Skeletal muscle cell (primary cell): ENCODE measurements around the gene GLTP.

Source experiments
- DNase-seq: peaks from one replicate; pipeline ENCODE4 v3.0.0-alpha.2; 2010; ENCODE audit warnings: low read depth
- H3K4me3 ChIP-seq: 2 replicates; pipeline ENCODE4 v1.5.1; 2011; ENCODE audit warnings: low read depth, mild to moderate bottlenecking, control low read depth, low read length, moderate library complexity

The GLTP gene

GRCh38 chr12:109830267-109830666, 50.1 kb downstream of the GLTP start:
- H3K4me3 ChIP-seq = no peak overlapping the region
- no peak for DNase-seq

DNA sequence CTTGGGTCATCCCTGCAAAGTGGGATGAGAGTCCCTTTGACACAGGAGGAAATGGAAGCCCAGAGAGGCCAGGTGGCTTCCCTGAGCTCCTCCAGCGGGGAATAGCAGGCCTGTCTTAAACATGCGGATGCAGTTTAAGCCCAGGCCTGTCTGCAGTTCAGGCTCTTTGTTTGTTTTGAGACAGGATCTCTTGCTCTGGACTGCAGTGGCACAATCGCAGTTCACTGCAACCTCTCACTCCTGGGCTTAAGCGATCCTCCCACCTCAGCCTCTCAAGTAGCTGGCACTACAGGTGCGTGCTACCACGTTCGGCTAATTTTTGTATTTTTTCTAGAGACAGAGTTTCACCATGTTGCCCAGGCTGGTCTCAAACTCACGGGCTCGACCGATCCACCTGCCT, 50.7 kb downstream of the GLTP start:
- H3K4me3 ChIP-seq = no peak overlapping the region
- DNase-seq = no peak

DNA sequence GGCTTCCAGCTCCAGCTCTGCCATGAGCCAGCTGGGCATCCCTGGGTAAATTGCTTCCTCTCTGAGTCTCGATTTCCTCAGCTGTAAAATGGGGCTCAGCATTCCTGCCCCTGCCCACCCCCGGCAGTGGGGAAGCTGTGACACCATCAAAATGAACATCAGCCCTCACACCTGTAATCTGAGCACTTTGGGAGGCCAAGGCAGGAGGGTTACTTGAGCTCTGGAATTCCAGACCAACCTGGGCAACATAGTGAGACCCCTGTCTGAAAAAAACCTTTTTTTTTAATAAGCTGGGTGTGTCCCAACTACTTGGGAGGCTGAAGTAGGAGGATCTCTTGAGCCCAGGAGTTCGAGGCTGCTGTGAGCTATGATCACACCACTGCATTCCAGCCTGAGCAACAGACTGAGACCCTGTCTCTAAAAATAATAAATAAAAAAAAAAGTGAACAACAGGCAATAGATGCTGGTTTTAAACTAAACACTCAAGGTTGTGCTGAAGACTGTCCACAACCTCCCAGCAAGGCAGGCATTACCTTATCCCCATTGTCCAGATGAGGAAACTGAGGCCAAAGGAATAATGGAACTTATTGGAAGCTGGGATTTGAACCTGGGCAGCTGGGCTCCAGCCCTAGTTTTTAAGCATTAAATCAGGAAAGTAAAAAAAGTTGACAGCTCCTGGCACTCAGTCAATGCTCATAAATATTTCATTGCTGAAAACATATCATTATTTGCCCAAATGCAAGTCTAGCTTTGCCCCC, 51.4 kb downstream of the GLTP start:
- no peak for DNase-seq

GRCh38 chr12:109827566-109828550, 52.5 kb downstream of the GLTP start:
- no peak overlapping the region for H3K4me3 ChIP-seq
- DNase-seq = no peak

More for the DNA sequence above, 51.4 kb downstream of the GLTP start:
- no peak overlapping the region for H3K4me3 ChIP-seq

- H3K4me3 ChIP-seq = no peak overlapping the region
- no peak for DNase-seq
Measured at GRCh38 chr12:109827080-109827479, 53.3 kb downstream of the GLTP start.

GRCh38 chr12:109824731-109825130, 55.6 kb downstream of the GLTP start:
- no peak overlapping the region for H3K4me3 ChIP-seq
- DNase-seq = no peak

DNA sequence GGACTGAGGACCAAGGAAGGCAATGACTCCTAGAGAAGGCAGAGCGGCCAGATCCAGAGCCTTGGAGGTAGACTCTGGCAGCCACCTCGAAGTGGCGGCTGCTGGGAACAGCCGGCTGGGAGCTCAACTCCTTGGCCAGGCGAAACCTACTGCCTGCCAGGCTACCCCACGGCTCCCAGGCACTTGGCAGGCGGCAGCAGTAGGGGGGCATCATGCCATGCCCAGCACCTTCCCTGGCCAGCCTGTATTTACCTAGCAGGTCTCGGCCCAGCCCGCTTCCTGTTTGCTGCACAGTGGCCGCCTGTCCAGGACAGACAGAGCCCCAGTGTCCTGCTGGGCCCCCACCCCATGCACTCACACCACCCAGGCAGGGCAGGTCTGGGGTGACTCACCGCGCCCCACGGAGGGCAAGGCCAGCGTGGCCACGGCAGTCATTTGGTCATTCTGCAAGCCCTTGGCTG, 57.4 kb downstream of the GLTP start:
- H3K4me3 ChIP-seq = no peak overlapping the region
- no peak for DNase-seq

- H3K4me3 ChIP-seq = no peak overlapping the region
- DNase-seq = no peak
Measured at GRCh38 chr12:109822416-109822815, 57.9 kb downstream of the GLTP start.

GRCh38 chr12:109821968-109822367, 58.4 kb downstream of the GLTP start:
- DNase-seq = no peak
- no peak overlapping the region for H3K4me3 ChIP-seq

- DNase-seq = no peak
- H3K4me3 ChIP-seq = no peak overlapping the region
Measured at GRCh38 chr12:109820816-109821381, 59.4 kb downstream of the GLTP start.

- no peak overlapping the region for H3K4me3 ChIP-seq
- DNase-seq = no peak
Measured at GRCh38 chr12:109818905-109819500, 61.3 kb downstream of the GLTP start.

DNA sequence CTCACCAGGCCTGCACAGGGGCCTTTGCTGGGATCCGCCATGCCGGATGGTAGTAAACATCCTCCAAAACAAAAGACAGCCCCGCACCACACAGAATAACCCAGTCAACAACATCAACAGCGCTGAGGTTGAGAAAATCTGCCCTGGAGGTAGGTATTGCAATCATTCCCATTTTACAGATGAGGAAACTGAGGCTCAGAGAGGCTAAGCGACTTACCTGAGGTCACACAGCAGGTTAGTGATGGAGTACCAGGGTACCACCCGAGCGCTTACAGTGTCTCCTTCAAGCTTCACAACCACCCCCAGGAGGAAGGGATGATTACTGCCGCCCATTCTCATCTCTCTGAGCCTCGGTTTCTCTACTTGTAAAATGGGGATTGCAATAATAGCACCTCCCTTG, 62.1 kb downstream of the GLTP start:
- DNase-seq = no peak
- no peak overlapping the region for H3K4me3 ChIP-seq

DNA sequence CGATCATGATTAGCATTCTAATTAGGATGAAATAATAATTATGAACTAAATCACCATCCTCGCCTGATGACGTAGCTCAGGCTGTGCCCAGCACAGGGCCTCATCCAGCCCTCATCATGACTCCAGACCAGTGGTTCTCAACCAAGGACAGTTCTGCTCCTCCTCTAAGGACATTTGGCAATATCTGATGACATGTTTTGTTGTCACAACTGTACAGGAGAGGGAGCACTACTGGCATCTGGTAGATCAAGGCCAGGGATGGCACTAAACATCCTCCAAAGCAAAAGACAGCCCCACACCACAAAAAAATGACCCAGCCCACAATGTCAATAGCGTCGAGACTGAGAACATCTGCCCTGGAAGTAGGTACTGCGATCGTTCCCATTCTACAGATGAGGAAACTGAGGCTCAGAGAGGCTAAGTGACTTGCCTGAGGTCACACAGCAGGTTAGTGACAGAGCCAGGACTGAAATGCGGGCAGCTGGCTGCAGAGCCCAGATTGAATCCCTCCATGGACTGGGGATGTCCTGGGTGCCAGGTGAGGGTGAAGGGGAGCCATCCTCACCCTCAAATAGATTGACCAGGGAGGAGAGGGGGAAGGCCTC, 62.6 kb downstream of the GLTP start:
- no peak overlapping the region for H3K4me3 ChIP-seq
- no peak for DNase-seq

DNA sequence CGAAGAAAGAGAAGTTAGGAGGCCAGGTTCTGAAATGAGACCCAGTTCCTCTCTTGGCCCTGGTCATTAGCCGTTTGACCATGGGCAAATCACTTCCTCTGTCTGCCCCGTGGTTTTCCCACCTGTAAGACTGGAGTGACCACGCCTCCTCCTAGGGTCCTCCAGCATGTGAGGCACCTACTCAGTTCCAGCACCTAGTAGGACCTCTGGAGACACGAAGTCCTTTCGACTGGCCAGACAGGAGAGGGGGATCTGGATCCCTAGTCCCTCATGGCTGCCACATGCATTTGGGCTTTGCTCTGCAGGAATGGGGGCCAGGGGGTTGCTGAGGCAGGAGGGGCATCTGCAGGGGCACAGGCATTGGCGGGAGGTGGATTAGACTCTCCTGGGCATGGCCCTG, 63.5 kb downstream of the GLTP start:
- H3K4me3 ChIP-seq = no peak overlapping the region

GRCh38 chr12:109815757-109816617, 64.4 kb downstream of the GLTP start:
- DNase-seq = no peak
- H3K4me3 ChIP-seq = no peak overlapping the region

More for the DNA sequence above, 63.5 kb downstream of the GLTP start:
- DNase-seq = no peak

DNA sequence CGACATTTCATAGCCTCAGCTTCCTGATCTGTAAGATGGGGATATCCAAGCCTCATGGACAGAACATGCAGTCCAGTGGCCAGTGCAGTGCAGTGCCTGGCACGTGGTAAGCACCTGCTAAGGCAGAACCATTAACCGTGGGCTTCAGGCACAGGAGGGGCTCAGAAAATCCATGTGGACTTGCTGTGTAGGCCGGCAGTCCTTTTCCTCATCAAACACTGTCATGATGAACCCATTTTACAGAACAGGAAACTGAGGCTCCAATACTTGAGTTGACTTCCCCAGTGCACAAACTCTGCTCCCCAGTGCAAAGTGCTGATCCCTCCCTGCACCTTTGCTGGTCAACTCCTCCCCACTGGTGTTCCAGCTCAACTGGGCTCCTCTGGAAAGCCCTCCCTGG, 65.1 kb downstream of the GLTP start:
- H3K4me3 ChIP-seq = no peak overlapping the region
- DNase-seq = no peak

DNA sequence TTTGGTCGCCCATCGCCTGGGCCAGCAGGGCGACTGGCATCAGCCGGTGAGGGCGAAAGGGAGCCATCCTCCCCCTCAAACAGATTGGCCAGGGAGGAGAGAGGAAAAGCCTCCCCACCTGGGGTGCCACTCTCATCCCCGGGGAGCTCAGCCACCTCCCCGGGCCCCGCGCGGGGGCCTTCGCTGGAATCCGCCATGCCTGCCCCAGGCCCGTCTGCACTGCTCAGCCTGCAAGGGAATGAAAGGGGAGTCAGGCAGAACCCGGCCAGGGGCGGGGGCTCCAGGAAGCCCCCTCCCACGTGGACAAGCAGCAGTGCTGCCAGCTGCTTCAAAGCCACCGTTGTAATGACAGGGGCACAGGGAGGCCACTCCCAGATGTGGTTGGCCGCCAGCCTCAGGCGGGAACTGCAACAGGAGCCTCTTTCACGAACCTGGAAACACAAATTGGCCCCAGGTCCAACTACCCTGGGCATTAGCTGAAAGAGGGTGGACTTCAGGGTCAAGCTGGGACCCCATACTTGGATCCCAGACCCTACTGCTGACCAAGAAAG, 65.7 kb downstream of the GLTP start:
- DNase-seq = no peak
- no peak overlapping the region for H3K4me3 ChIP-seq

DNA sequence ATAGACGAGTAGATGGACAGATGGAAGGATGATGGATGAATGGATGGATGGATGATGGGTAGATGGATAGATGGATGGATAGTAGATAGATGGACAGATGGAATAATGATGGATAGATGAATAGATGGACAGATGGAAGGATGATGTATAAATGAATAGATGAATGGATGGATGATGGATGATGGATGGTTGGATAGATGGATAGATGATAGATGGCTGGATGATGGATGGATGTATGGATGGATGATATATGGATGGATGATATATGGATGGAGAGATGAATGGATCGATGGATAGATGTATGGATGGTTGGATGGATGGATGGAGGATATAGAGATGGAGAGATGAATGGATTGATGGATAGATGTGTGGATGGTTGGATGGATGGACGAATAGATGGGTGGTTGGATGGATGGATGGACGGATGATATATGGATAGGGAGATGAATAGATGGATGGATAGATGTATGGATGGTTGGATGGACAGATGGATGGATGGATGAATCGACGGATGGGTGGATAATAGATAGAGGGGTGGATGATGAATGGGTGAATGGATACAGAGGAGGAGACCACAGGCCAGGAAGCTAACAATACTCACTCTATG, 66.4 kb downstream of the GLTP start:
- H3K4me3 ChIP-seq = no peak overlapping the region
- no peak for DNase-seq
